Upper lobe of left lung (tissue), 6 donors: ENCODE measurements around the gene HGF. TPM values are rescaled to one million over a fixed set of nuclear protein-coding genes. Genes with fewer than 3 reads are reported as not detected.

Source experiments
- ATAC-seq, 2 donors: fragments of 200-7000 bp; cut with Tn5 transposase; one replicate each; pipeline ENCODE4 v1.9.1; 2022; ENCODE audit warnings: mild to moderate bottlenecking in 2 of 2, moderate library complexity in 2 of 2; ENCODE audit not compliant: low FRiP score in 2 of 2
- DNase-seq, 2 donors: peaks; one replicate each; pipeline ENCODE4 v3.0.0-alpha.2; 2019 to 2020
- H3K27ac ChIP-seq, 4 donors: fragments of 200-600 bp; sonication (generic); one replicate each; pipeline ENCODE4 v1.5.1; 2016 to 2019
- H3K27me3 ChIP-seq, 4 donors: fragments of 200-600 bp; sonication (generic); one replicate each; pipeline ENCODE4 v1.5.1; 2017 to 2019
- H3K36me3 ChIP-seq, 4 donors: fragments of 200-600 bp; sonication (generic); one replicate each; pipeline ENCODE4 v1.5.1; 2016 to 2019
- H3K4me1 ChIP-seq, 4 donors: fragments of 200-600 bp; sonication (generic); one replicate each; pipeline ENCODE4 v1.5.1; 2018 to 2019
- H3K4me3 ChIP-seq, 4 donors: fragments of 200-600 bp; sonication (generic); one replicate each; pipeline ENCODE4 v1.5.1; 2017 to 2019; ENCODE audit warnings: mild to moderate bottlenecking in 2 of 4, moderate library complexity in 1 of 4
- H3K9me3 ChIP-seq, 4 donors: fragments of 200-600 bp; sonication (generic); one replicate each; pipeline ENCODE4 v1.5.1; 2018 to 2019
- EP300 ChIP-seq, 4 donors: sonication (generic); formaldehyde crosslinking; IDR thresholded peaks; one replicate each; pipeline ENCODE4 v1.5.1; 2017; ENCODE audit warnings: antibody characterized with exemption in 4 of 4, control low read depth in 2 of 4
- POLR2A ChIP-seq, 4 donors: fragments of 450-650 bp; IDR thresholded peaks; one replicate each; pipeline ENCODE4 v1.5.1; 2016 to 2017; ENCODE audit warnings: antibody characterized with exemption in 4 of 4, mild to moderate bottlenecking in 2 of 4
- POLR2AphosphoS5 ChIP-seq, 2 donors: sonication (generic); formaldehyde crosslinking; IDR thresholded peaks; one replicate each; pipeline ENCODE4 v1.5.1; 2017; ENCODE audit warnings: antibody characterized with exemption in 2 of 2
- WGBS, 2 donors: methylation state at CpG; one replicate each; pipeline ENCODE4 v1.1.5; 2017 to 2018; 5-methylcytosine and 5-hydroxymethylcytosine counted together
- total RNA-seq, 6 donors: library from RNA; depleted of rRNA in 4 of 6; stranded (reverse); fragments of >200 nt in 4 of 6; gene quantifications; one replicate each; pipeline versions ENCODE4 v1.1.0 to v1.2.1, GENCODE V29; 2016 to 2021
- TF ChIP-seq, protein P1 (sequence below), 6 experiments: fragments of 450-650 bp in 4 of 6; fragments of 200-600 bp in 2 of 6; sonication (generic) in 2 of 6; IDR thresholded peaks; one replicate each; pipeline ENCODE4 v1.5.1; 2016 to 2019; ENCODE audit warnings: antibody characterized with exemption in 6 of 6
- donor health status: DM: no; HTN: no; CAD: no; lungs with moderate emphysema.
- donor health status: DM: no; HTN: yes; CAD: no; lungs with severe emphysema.

The HGF gene
- total RNA-seq, 6 donors from 2014 or later, result 8.2 to 23.1 (median 8.9) TPM

DNA sequence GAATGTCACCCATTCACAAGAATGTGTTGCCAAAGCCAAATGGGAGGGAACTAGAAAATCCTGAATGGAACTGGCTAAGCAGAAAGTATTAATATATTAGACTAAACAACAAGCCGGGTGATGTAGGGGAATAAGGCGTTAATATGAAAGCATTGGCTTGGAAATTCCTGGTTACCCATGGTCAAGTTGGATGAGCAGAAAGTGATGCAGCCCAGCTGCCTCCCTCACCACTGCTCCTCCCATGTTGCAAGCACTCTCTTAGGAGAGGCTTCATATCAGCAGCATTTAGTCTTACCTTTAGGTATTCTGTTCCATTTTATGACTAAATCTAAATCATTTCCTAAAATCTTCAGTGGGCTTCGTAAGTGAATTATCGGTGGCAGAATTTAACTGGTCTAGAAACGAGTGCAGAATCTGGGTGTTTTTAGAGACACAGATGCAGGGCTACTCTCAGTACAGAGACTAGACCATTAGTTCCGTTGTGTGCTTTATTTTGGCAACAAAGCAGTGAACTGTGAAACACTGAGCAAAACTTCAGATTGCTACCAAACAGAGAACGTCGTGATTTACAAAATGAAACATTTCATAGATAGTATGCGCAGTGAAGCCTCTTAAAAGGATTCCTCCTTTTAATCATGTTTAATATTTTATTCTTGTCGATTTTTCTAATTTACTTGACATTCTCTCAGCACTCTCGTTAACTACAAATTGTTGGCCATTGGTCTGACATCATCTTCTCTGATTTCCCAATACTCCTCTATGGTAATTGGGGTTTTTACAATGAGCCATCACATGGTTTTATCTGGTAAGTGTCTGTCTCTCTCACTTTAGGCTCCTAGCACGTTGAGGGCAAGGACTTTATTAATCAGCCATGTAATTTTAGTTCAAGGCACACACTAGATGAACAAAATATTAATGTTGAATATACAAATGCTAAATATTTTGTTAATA lies 22.0 kb upstream of the HGF start:
- Histone ChIP-seq H3K27me3 (no peaks in the 10 kb centered on the region), H3K36me3 (no peaks in the 10 kb centered on the region), H3K4me1 (no peaks in the 10 kb centered on the region), H3K4me3 (no peak overlapping the region), H3K9me3 (no peaks in the 10 kb centered on the region), H3K27ac (peak overlapping the region; percentile 2 to 59 (median 28))
- ATAC-seq (peak in 1 of 2 donors; percentile 66), DNase-seq (no peak)
- 80 to 85% methylated on average over 12 of the region's 12 CpGs for WGBS, 2 donors
- TF ChIP-seq POLR2AphosphoS5 (IDR thresholded peaks at IDR 0.05) (peak in 1 of 2 donors; percentile 44), POLR2A (IDR thresholded peaks at IDR 0.05) (no peak)

DNA sequence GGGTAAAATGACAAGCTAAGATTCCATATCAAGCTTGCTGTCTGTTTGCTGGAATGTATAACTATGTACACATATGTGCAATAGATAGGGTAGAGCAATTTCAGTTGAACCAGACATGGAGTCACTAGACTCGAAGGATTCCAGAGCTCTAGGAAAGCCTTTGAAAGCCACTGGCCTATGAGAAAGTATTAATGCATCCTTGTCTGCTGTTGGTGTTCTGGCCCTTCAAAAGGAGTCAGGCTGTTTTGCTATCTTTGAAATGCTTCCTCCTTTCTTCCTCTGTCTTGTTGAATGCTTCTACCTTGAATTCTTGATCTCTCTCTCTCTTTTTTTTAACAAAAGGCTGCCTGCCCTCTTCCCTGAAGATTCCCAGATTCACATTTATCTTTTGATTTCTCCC lies 20.8 kb upstream of the HGF start:
- no peaks in the 10 kb centered on the region for H3K27me3 ChIP-seq
- H3K4me1 ChIP-seq, result no peaks in the 10 kb centered on the region
- no peaks in the 10 kb centered on the region for H3K9me3 ChIP-seq
- H3K4me3 ChIP-seq, result no peak overlapping the region
- TF ChIP-seq POLR2AphosphoS5 (IDR thresholded peaks at IDR 0.05) (no peak), POLR2A (IDR thresholded peaks at IDR 0.05) (no peak), EP300 (IDR thresholded peaks at IDR 0.05) (no peak)
- TF ChIP-seq, protein P1, sequence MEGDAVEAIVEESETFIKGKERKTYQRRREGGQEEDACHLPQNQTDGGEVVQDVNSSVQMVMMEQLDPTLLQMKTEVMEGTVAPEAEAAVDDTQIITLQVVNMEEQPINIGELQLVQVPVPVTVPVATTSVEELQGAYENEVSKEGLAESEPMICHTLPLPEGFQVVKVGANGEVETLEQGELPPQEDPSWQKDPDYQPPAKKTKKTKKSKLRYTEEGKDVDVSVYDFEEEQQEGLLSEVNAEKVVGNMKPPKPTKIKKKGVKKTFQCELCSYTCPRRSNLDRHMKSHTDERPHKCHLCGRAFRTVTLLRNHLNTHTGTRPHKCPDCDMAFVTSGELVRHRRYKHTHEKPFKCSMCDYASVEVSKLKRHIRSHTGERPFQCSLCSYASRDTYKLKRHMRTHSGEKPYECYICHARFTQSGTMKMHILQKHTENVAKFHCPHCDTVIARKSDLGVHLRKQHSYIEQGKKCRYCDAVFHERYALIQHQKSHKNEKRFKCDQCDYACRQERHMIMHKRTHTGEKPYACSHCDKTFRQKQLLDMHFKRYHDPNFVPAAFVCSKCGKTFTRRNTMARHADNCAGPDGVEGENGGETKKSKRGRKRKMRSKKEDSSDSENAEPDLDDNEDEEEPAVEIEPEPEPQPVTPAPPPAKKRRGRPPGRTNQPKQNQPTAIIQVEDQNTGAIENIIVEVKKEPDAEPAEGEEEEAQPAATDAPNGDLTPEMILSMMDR (IDR thresholded peaks at IDR 0.05), result no peak
- DNase-seq (no peak), ATAC-seq (no peak)
- 69 to 84% methylated on average over 1 of the region's 1 CpG for WGBS, 2 donors
- peak overlapping the region in 1 of 4 donors; percentile 38 for H3K27ac ChIP-seq
- H3K36me3 ChIP-seq, result no peaks in the 10 kb centered on the region

DNA sequence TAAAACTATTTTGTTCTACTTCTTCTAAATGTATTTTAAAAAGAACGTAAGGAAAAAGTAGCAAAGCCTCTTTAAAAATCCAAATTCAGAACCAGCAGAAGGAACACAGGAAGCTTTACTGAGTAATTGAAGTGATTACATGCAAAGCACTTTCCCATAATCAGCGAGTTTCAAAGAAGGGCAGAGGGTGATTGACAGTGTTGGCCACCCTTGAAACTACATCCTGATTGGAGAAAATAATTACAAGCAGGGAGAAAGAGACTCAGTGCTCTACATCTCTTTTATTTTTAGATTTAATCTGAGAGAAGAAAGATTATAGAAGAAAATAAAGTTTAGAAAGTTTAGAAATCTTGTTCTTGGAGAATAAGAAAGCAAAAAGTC lies 20.3 kb upstream of the HGF start:
- 31 to 59% methylated on average over 2 of the region's 2 CpGs for WGBS, 2 donors
- TF ChIP-seq EP300 (IDR thresholded peaks at IDR 0.05), result no peak
- no peak for TF ChIP-seq POLR2AphosphoS5 (IDR thresholded peaks at IDR 0.05)
- TF ChIP-seq, protein P1 (IDR thresholded peaks at IDR 0.05), result no peak
- no peak for TF ChIP-seq POLR2A (IDR thresholded peaks at IDR 0.05)
- ATAC-seq, result no peak
- Histone ChIP-seq H3K9me3 (no peaks in the 10 kb centered on the region), H3K27me3 (no peaks in the 10 kb centered on the region), H3K4me1 (no peaks in the 10 kb centered on the region), H3K36me3 (no peaks in the 10 kb centered on the region), H3K4me3 (no peak overlapping the region), H3K27ac (peak overlapping the region in 1 of 4 donors; percentile 65)
- no peak for DNase-seq

DNA sequence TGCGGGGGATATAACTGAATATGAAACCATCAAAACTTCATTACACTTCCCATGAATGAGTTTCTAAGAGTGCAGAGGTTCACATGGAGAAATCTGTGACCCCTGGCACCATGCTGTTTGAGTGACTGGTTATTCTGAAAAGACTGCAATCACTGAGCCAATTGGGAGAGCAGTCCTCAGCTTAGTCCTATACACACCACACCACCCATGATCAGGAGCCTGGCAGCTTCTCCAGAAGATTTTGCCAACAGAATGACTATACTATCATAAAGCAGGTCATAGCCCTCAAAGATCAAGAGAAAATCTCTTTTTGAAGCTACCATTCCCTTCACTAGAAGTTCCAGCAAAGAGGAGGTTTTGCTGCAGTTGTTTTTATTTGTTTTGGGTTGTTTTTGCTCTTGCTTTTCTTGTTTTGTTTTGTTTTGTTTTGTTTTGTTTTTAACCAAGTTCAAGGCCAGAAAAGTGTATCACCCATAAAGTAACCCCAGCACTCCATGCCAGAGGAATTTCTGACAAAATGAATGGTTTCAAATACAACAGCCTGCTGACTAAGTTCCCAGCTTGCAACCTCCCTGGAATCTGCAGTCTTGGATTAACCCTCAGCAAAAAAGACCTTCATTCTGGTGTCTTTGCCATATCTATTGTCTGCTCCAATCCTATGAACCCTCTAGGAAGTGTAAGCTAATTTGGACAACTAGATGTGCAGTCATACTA lies 19.7 kb upstream of the HGF start:
- DNase-seq (no peak), ATAC-seq (no peak)
- WGBS, 2 donors, result 83 to 100% methylated on average over 1 of the region's 1 CpG
- no peak for TF ChIP-seq POLR2AphosphoS5 (IDR thresholded peaks at IDR 0.05)
- TF ChIP-seq, protein P1 (IDR thresholded peaks at IDR 0.05), result no peak
- TF ChIP-seq EP300 (IDR thresholded peaks at IDR 0.05), result no peak
- no peak for TF ChIP-seq POLR2A (IDR thresholded peaks at IDR 0.05)
- no peaks in the 10 kb centered on the region for H3K36me3 ChIP-seq
- no peaks in the 10 kb centered on the region for H3K27me3 ChIP-seq
- no peaks in the 10 kb centered on the region for H3K4me1 ChIP-seq
- peak overlapping the region in 2 of 4 donors; percentile 23 to 65 for H3K27ac ChIP-seq
- no peak overlapping the region for H3K4me3 ChIP-seq
- no peaks in the 10 kb centered on the region for H3K9me3 ChIP-seq

DNA sequence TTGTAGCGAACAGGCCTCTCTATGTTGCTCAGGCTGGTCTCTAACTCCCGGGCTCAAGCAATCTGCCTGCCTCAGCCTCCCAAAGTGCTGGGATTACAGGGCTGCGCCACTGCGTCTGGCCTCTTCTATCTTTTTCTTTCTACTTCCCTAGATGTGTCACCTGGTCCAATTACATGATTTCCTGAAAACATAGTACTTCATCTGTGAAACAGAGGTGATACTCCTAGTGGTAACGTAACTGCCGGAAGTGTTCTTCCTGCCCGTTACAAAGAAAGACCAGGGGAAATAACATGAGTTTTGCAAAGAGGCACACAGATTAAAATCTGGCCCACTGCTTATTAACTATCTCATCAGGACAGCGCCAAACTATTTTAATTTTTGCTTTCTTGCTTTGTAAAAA lies 18.4 kb upstream of the HGF start:
- TF ChIP-seq POLR2AphosphoS5 (IDR thresholded peaks at IDR 0.05) (no peak), EP300 (IDR thresholded peaks at IDR 0.05) (no peak), POLR2A (IDR thresholded peaks at IDR 0.05) (no peak)
- TF ChIP-seq, protein P1 (IDR thresholded peaks at IDR 0.05), result no peak
- ATAC-seq (no peak), DNase-seq (no peak)
- no peak overlapping the region for H3K27ac ChIP-seq
- no peaks in the 10 kb centered on the region for H3K27me3 ChIP-seq
- H3K4me3 ChIP-seq, result no peak overlapping the region
- 72 to 79% methylated on average over 8 of the region's 8 CpGs for WGBS, 2 donors
- H3K4me1 ChIP-seq, result no peaks in the 10 kb centered on the region
- no peaks in the 10 kb centered on the region for H3K36me3 ChIP-seq
- no peaks in the 10 kb centered on the region for H3K9me3 ChIP-seq
